HT1080 (cell line): Measurements from ENCODE around the gene CRABP2. TPM values are rescaled to one million over a fixed set of nuclear protein-coding genes. Genes with fewer than 3 reads are reported as not detected.
A peak's percentile ranks its signal among the peaks of the same experiment; 100 is the strongest.

Source experiments
- DNase-seq: peaks from one replicate; pipeline ENCODE4 v3.0.0-alpha.2; 2015; ENCODE audit warnings: low read depth
- total RNA-seq: library from RNA; depleted of rRNA; stranded (reverse); fragments of >200 nt; shearing (Covaris generic); gene quantifications from 2 replicates; pipeline ENCODE4 v1.2.3, GENCODE V29; 2014

The CRABP2 gene
- total RNA-seq, 1 experiment from 2014 or later: 8.6 TPM

DNA sequence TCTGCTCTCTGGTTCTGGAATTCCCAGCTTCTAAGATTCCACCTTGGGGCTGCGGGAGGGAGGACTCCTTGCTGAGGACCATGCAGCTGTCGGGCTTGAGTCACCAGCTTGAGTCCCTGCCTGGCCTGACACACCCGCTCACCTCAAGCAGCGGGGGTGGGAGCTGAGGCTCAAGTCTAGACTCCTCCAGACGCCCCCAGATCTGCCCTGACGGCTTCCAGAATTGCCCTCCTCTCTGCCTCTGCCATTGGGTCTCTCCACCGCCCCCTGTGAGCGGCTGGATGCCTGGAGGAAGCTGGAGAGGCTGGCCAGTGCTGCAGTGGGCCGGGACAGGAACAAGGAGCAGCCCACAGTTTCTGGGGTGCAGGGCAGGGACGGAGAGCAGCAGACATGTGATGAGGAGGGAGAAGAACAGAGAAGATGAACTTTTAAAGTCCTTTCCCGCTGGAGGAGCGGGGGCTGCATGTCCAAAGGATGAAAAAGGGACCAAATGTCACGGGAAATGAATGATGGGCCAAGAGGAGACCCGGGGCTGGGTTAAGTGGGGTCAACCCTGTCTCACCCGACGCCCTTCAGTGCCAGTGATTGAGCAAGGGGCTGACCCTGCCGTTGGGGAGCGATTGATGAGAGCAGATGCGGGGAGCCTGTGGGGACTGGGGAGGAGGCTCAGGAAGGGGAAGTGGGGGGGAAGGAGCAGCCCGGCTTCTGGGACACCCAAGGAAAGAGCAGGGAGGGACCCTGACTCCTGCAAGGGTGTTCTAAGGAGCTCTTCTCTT is 13.5 kb downstream of the CRABP2 start:
- peak; percentile 52 for DNase-seq

- DNase-seq: no peak
These were observed 14.2 kb downstream of the CRABP2 start for GRCh38 chr1:156691191-156691590.

DNA sequence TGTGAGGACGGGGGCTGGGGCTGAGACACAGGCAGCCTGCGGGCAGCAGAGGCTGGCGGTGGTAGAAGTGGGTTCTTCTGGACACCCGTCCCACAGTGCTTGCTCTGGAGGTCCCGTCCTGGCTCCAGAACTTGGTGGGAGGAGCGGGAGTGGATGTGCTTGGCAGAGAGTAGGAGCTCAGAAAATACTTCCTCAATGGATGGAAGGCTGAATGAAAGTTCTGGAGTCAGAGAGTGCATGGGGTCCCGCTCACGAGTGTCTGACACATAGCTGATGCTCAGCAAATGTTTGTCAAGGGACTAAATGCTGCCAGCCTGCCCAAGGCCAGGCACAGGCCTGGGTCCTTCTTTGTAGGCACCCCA is 14.7 kb downstream of the CRABP2 start:
- no peak for DNase-seq

DNA sequence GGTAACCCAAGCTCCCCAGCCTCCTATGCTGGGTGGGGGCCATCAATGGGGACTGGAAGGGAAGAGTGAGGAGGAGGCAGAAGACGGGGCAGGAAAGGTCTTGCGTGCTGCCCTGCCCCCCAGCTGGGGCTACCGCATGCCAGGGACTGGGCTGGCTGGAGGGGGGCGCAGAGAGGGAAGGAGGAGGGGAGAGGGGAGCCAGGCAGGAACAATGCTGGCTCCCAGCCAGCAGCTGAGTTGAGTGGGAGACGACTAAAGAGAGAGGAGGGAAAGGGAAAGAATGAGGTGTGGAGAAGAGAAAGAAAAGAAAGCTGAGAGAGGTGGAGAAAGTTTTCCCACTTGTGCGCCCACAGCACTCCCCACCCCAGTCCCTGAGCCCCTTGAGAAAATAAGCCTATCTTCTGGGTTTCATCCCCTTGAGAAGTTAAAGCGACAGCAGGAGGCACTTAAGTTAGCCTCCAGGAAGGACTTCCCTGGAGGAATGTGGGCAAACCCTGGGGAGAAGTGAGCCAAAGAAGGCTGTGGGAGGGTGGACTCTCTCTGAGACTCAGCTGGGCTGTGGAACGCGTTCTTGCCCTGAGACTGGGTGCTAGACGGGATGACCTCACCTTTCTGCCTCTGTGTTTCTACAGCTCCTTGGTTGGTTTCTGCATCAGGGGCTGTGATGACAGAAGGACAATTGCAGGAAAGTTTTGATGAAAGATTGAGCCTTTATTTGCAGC is 15.3 kb downstream of the CRABP2 start:
- DNase-seq: peak; percentile 29

GRCh38 chr1:156689035-156689952 is 16.1 kb downstream of the CRABP2 start:
- peak; percentile 88 for DNase-seq

DNA sequence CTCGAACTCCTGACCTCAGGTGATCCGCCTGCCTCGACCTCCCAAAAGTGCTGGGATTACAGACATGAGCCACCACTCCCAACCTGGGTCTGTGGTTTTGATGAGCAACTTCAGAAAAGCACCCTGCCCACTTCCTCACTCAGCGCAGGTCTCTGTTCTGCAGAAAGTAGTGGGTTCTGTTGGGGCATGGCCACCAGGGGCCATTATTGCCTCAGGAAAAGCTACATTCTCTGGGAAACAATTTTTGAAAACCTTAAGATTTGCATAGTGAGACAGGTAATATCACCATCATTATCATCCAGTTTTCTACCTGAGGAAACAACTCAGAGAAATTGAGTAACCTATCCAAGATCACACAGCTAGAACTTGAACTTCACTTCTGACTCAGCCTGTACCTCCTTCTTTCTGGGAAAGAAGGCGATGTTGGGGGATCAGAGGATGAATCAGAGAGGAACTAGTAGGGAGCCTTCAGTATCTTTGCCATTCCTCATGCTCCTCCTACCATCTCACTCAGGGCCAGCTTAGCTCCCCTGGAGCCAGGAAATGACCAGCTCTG is 21.1 kb downstream of the CRABP2 start:
- peak; percentile 86 for DNase-seq

DNA sequence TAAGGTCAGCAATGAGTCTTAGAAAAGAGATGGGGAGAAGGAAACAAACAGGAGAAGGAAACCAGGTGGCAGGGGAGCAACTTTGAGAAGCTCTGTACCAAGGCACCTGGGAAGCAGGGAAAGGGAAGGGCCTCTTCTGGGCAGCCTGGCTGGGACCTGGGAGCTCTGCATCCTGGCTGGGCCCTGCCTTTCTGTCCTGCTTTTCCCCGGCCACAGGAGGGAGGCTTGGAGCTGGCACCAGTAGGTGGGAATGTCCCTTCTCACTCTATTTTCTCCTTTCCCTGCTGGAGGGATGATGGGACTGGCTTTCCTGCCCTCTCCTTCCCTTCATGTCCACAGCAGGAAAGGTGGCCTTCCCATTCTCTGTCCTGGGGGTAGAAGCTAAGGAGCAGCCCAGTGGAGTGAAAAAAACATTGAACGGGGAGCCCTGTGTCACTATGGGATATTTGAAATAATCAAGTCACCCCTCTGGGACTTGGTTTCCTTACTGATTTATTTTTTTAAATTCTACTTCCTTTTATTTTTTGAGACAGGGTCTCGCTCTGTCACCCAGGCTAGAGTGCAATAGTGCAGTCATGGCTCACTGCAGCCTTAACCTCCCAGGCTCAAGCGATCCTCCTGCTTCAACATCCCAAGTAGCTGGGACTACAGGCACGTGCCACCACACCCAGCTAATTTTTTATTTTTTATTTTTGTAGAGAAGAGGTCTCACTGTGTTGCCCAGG is 23.1 kb downstream of the CRABP2 start:
- DNase-seq: no peak

- no peak for DNase-seq
These were observed 24.0 kb downstream of the CRABP2 start for GRCh38 chr1:156681196-156681960.

- no peak for DNase-seq
These were observed 25.3 kb downstream of the CRABP2 start for GRCh38 chr1:156680056-156680455.

GRCh38 chr1:156677616-156678596 is 27.5 kb downstream of the CRABP2 start:
- peak; percentile 70 for DNase-seq

DNA sequence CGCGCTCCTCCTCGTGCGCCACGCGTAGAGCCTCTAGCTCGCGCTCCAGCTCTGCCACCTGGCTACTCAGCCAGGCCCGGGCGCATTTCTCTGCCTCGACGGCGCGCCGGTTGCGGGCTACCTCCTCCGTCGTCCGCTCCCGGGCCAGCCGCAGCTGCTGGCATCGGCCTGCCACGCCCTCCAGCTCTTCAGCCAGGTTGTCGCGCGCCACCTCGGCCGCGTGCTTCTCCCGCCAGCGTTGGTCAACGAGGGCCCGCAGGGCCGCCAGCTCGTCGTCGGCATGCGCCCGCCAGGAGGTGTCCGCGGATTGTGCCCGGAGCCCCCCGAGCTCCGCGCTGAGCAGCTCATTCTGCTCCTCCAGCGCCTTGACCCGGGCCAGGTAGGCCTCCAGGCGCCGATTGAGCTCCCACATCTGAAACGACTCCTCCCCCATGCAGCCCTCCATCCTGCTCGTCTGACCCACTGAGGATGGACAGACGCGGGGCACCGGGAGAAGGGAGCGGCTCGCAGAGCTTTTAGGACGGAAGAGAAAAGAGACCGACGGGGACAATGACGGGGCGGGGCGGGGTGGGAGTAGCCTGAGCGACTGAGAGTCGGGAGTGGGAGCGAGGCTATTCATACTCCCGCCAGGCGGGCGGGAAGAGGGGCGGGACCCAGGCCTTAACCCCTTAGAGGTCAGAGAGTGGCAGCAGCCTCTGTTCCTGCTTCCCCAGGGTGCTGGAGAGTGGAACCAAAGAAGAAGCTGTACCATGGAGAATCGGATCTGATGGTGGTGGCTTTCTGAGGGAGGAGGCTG is 28.4 kb downstream of the CRABP2 start, which contains the start of gene NES:
TSS of gene NES (minus strand) at position 588 of the 796 bp plus-strand sequence. CDS start at position 445, 143 bp downstream.
- DNase-seq: no peak

- no peak for DNase-seq
These were observed 29.1 kb downstream of the CRABP2 start for GRCh38 chr1:156676114-156676819.

GRCh38 chr1:156675210-156676113 is 29.9 kb downstream of the CRABP2 start:
- DNase-seq: no peak

DNA sequence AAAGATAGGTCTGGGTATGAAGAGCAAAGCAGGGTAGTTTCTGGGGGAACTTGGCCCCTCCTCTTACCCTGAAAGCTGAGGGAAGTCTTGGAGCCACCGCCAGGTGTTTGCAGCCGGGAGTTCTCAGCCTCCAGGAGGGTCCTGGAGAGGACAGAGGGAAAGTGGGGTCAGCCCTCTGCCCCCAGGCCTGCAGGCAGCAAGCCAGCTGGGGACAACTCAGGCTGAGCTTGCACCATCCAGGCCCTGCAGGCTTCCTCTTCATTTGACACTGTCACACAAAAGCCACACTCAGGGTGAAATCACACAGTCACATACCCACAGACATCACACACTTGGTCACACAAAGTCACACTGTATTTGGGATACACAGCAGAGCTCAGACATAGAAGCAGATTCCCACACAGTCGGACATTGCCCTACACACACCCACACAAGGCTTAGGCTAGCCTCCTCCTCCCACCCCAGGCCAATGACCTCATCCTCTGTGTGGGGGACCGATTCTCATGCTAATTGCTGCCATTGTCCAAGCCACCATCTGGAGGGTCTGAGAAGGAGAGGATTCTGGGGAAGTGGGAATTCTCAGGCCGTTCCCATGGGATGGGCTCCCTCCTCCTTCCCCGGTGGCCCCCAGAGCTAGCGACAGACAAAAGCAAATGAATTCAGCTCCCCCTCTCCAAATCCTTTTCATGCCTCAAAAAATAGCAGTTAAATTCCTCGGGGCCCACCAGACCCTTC is 31.8 kb downstream of the CRABP2 start:
- no peak for DNase-seq

DNA sequence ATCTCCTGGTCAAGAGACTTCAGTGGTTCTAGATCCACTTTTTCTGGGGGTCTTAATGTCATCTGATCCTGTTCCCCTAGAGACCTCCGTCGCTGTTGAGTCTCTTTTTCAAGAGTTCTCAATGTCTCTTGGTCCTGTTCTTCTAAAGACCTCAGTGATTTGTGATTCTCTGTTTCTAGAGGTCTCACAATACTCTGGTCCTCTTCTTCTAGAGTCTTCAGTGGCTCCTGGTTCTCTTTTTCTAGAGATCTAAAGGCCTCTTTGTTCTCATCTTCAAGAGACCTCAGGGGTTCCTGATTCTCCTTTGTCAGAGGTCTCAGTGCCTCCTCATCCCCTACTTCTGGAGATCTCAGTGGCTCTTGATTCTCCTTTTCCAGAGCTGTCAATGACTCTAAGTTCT is 33.6 kb downstream of the CRABP2 start:
- DNase-seq: no peak
